Smooth muscle cell (in vitro differentiated cells): ENCODE measurements around the gene GNG7. TPM values are rescaled to one million over a fixed set of nuclear protein-coding genes. Genes with fewer than 3 reads are reported as not detected.
A peak's percentile ranks its signal among the peaks of the same experiment; 100 is the strongest.

ENCODE experiments used
- DNase-seq: peaks from one replicate; lab custom pipeline; 2025; ENCODE audit not compliant: unreplicated experiment; lab: John Stamatoyannopoulos, UW
- H2AFZ ChIP-seq: fragments of 200-600 bp; sonication (generic); 2 replicates; pipeline ENCODE4 v1.6.0; 2016; ENCODE audit warnings: antibody characterized with exemption, low read depth, mild to moderate bottlenecking
- H3F3A ChIP-seq: fragments of 200-600 bp; sonication (generic); 2 replicates; pipeline ENCODE4 v1.6.0; 2017; ENCODE audit warnings: antibody characterized with exemption, low read depth
- H3K27ac ChIP-seq: fragments of 200-600 bp; sonication (generic); 2 replicates; pipeline ENCODE4 v1.5.1; 2016; ENCODE audit warnings: low read depth, mild to moderate bottlenecking
- H3K27me3 ChIP-seq: fragments of 200-600 bp; sonication (generic); 2 replicates; pipeline ENCODE4 v1.6.1; 2016; ENCODE audit warnings: low read depth, mild to moderate bottlenecking
- H3K36me3 ChIP-seq: fragments of 200-600 bp; sonication (generic); 2 replicates; pipeline ENCODE4 v1.5.1; 2016; ENCODE audit warnings: low read depth
- H3K4me1 ChIP-seq: fragments of 200-600 bp; sonication (generic); 2 replicates; pipeline ENCODE4 v1.5.1; 2016; ENCODE audit warnings: low read depth
- H3K4me2 ChIP-seq: fragments of 200-600 bp; sonication (generic); 2 replicates; pipeline ENCODE4 v1.6.0; 2016; ENCODE audit warnings: mild to moderate bottlenecking
- H3K4me3 ChIP-seq: fragments of 200-600 bp; sonication (generic); 2 replicates; pipeline ENCODE4 v1.5.1; 2016; ENCODE audit warnings: mild to moderate bottlenecking
- H3K79me2 ChIP-seq: fragments of 200-600 bp; sonication (generic); 2 replicates; pipeline ENCODE4 v1.6.0; 2016; ENCODE audit warnings: low read depth, mild to moderate bottlenecking
- H3K9ac ChIP-seq: fragments of 200-600 bp; sonication (generic); 2 replicates; pipeline ENCODE4 v1.6.0; 2016; ENCODE audit warnings: low read depth
- H3K9me3 ChIP-seq: fragments of 200-600 bp; sonication (generic); replicated peaks from 2 replicates; pipeline ENCODE4 v1.5.1; 2016; ENCODE audit warnings: low read depth
- H4K20me1 ChIP-seq: fragments of 200-600 bp; sonication (generic); 2 replicates; pipeline ENCODE4 v1.6.0; 2016; ENCODE audit warnings: low read depth
- WGBS: methylation state at CpG from one replicate; pipeline ENCODE4 v1.1.7; 2016; ENCODE audit warnings: low lambda C conversion rate; 5-methylcytosine and 5-hydroxymethylcytosine counted together
- polyA plus RNA-seq: library from polyadenylated mRNA; unstranded; fragments of >200 nt; fragmentation: Nextera tagmentation; extraction: Ambion mirVana; gene quantifications from 2 replicates; pipeline ENCODE4 v1.2.1, GENCODE V29; 2016
- total RNA-seq: library from RNA; depleted of rRNA; stranded (reverse); fragments of >200 nt; gene quantifications from 2 replicates; pipeline ENCODE4 v1.2.3, GENCODE V29; 2014
- TF ChIP-seq, protein P1 (sequence below): fragments of 200-600 bp; sonication (generic); IDR thresholded peaks from 2 replicates; pipeline ENCODE4 v1.5.1; 2017; ENCODE audit warnings: borderline replicate concordance, mild to moderate bottlenecking, antibody characterized with exemption; ENCODE audit not compliant: insufficient read depth, poor library complexity, severe bottlenecking

GNG7 gene
- total and polyA plus RNA-seq, 2 experiments from 2014 or later = 1.7 to 2.6 TPM

GRCh38 chr19:2479556-2480194 is 222.8 kb downstream of the GNG7 start:
- H3K4me1 ChIP-seq = peaks cover 5% of the 10 kb centered on the region
- H4K20me1 ChIP-seq = peaks cover 30% of the 10 kb centered on the region
- TF ChIP-seq, protein P1, sequence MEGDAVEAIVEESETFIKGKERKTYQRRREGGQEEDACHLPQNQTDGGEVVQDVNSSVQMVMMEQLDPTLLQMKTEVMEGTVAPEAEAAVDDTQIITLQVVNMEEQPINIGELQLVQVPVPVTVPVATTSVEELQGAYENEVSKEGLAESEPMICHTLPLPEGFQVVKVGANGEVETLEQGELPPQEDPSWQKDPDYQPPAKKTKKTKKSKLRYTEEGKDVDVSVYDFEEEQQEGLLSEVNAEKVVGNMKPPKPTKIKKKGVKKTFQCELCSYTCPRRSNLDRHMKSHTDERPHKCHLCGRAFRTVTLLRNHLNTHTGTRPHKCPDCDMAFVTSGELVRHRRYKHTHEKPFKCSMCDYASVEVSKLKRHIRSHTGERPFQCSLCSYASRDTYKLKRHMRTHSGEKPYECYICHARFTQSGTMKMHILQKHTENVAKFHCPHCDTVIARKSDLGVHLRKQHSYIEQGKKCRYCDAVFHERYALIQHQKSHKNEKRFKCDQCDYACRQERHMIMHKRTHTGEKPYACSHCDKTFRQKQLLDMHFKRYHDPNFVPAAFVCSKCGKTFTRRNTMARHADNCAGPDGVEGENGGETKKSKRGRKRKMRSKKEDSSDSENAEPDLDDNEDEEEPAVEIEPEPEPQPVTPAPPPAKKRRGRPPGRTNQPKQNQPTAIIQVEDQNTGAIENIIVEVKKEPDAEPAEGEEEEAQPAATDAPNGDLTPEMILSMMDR = peak; percentile 22
- no peaks in the 10 kb centered on the region for H3K27me3 ChIP-seq
- peaks cover 26% of the 10 kb centered on the region for H3K79me2 ChIP-seq
- H3K4me2 ChIP-seq = peak overlapping the region; percentile 95
- no peak for DNase-seq
- H3K27ac ChIP-seq = peak overlapping the region; percentile 96
- no peaks in the 10 kb centered on the region for H3K9me3 ChIP-seq
- no peak overlapping the region for H3K9ac ChIP-seq
- H2AFZ ChIP-seq = no peak overlapping the region
- no peak overlapping the region for H3K4me3 ChIP-seq
- H3F3A ChIP-seq = peaks cover 27% of the 10 kb centered on the region
- H3K36me3 ChIP-seq = no peaks in the 10 kb centered on the region
- 63% methylated on average over 18 of the region's 20 CpGs for WGBS

DNA sequence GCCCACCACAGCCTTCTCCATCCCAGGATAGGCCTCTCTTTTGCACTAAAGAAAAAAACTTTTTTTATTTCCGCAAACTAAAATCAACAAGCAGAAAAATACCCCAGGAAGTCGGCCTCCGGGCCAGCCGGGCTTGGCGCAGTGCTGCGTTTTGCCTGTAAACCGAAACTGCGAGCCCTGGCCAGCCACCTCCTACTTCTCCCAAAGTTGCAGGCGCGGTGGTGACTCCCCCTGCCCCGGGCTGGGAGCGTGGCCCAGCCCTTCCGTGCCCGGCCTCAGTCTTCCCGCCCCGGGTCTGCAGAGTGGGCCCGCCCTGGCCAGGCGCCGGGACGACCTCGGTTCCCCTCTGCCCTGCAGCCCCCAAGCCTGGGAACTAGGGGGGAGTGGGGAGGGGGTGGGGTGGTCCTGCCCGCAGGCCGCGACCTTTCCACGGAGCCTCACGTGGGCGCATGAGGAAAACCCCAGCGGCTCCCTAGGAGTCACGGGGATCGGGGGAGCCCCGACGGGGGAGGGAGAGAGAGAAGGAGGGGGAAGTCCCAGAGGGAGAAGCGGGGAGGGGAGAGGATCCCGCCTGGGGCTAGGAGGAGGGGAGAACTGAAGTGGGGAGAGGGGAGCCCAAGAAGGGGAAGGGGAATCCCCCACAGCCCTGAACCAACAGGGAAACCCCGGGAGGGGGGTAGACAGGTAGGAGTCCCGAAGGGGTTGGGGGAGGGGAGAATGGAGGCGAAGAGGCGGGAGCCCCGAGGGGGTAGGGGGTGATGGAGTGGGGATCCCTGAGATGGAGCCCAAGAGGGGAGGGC is 223.5 kb downstream of the GNG7 start:
- Histone ChIP-seq H3K27me3 (no peaks in the 10 kb centered on the region), H3K9me3 (no peaks in the 10 kb centered on the region), H3K36me3 (no peaks in the 10 kb centered on the region), H3K4me1 (peaks cover 5% of the 10 kb centered on the region), H3K27ac (peak overlapping the region; percentile 96), H2AFZ (no peak overlapping the region), H3K4me3 (peak overlapping the region; percentile 99), H3K4me2 (peak overlapping the region; percentile 95), H3K79me2 (peaks cover 26% of the 10 kb centered on the region), H4K20me1 (peaks cover 30% of the 10 kb centered on the region), H3F3A (peaks cover 27% of the 10 kb centered on the region), H3K9ac (peak overlapping the region; percentile 97)
- TF ChIP-seq, protein P1 = no peak
- DNase-seq = peak; percentile 49
- 3% methylated on average over 25 of the region's 39 CpGs for WGBS

- Histone ChIP-seq H2AFZ (no peak overlapping the region), H3K9ac (peak overlapping the region; percentile 97), H3K79me2 (peaks cover 26% of the 10 kb centered on the region), H3K4me1 (peaks cover 5% of the 10 kb centered on the region), H3K36me3 (no peaks in the 10 kb centered on the region), H3K27me3 (no peaks in the 10 kb centered on the region), H3K4me2 (peak overlapping the region; percentile 95), H3F3A (peaks cover 27% of the 10 kb centered on the region), H3K27ac (peak overlapping the region; percentile 96), H3K4me3 (peak overlapping the region; percentile 99), H3K9me3 (no peaks in the 10 kb centered on the region), H4K20me1 (peaks cover 30% of the 10 kb centered on the region)
- WGBS = 2% methylated on average over 20 of the region's 20 CpGs
- TF ChIP-seq, protein P1 = peak; percentile 9
- DNase-seq = no peak
Observed at GRCh38 chr19:2478278-2478755, 224.2 kb downstream of the GNG7 start.
